ENCODE measurements around the gene ADAMTSL1.

ADAMTSL1 gene

DNA sequence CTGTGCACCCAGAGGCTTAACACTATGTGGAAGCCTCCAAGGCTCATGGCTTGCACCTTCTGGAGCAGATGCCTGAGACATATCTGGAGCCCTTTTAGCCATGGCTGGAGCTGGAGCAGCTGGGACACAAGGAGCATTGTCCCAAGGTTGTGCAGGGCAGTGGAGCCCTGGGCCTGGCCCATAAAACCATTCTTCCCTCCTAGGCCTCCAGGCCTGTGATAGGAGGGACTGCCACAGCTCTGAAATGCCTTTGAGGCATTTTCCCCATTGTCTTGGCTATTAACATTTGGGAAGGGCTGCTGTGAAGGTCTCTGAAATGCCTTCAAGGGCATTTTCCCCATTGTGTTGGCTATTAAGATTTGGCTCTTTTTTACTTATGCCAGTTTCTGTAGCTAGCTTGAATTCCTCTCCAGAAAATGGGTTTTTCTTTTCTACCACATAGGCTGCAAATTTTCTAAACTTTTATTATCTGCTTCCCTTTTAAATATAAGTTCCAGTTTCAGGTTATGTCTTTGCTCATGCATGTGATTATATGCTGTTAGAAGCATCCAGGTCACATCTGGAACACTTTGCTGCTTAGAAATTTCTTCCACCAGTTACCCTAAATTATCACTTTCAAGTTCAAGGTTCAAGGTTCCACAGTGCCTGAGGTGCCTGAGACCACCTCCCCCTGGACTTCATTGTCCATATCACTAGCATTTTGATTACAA is 221.2 kb downstream of the ADAMTSL1 start:
- no peak for TF ChIP-seq CTCF (IDR thresholded peaks at IDR 0.05)

- TF ChIP-seq CTCF (IDR thresholded peaks at IDR 0.05) = no peak
Measured at GRCh38 chr9:18698992-18699391, 225.0 kb downstream of the ADAMTSL1 start.

DNA sequence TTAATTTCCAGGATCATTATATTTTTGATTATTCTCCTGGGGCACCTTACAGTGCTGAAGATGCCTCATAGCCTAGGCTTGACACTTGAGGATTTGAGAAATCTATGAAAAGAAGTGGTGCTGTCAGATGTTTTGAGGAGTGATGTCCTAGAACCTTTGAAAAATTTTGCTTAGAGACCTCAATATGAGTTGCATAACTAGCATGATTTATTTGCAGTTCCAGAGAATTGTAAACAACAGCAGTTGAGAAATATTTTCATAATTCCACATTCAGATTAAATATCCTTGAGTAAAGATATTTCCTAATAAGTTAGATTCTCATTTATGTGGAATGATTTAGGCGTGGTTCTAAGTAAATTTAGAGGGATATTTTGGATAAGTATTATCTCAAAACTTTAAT is 225.8 kb downstream of the ADAMTSL1 start:
- TF ChIP-seq CTCF (IDR thresholded peaks at IDR 0.05) = no peak

DNA sequence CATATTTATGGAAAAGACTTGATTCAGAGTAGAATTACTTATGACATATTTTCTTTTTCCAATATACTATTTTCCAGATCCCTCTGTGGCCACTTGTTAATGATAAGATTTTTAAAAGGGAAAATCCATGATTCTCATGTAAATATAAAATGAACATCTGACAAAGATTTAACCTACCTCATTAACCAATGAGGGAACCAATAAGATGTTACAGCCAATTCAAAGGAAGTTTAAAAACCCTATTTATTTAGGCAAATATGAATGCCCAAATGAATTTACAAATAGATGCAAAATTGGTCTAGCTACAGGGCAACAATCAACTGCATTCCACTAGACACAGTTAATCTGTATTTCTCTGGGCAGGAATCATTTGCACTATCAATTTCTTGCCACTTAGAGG is 226.8 kb downstream of the ADAMTSL1 start:
- TF ChIP-seq CTCF (IDR thresholded peaks at IDR 0.05) = no peak

DNA sequence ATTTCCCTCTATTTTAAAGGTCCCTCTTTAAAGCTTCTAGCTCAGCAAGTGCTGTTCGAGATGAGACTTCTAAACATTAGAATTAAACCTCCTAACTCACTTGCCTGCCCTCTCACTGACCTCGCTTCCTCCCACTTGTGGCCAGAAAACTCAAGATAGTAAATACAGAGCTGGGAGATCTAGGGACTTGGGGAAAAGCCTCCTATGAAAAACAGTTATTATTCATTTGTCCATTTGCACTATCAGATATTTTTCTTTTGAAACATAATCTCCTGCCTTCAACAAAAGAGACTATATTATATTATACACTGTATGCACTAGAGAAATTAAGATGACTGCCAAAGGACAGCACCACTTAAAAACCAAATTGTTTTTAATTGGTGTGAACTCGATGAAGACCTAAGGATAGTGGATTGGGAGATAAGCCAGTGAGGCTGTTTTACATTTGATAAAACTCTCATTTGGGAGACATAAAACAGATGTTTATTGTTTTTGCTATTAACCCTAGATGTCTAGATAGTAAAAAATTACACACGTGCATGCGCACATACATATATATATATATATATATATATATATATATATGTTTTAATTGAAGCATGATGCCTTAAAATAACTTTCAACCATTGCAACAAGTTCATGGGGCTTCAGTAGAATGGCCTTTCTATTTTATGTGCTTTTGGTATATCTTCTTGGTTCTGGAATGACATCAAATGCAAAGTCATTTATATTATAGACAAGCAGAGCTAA is 229.4 kb downstream of the ADAMTSL1 start:
- no peak for TF ChIP-seq CTCF (IDR thresholded peaks at IDR 0.05)

GRCh38 chr9:18703901-18704379 is 230.0 kb downstream of the ADAMTSL1 start:
- TF ChIP-seq CTCF (IDR thresholded peaks at IDR 0.05) = no peak

DNA sequence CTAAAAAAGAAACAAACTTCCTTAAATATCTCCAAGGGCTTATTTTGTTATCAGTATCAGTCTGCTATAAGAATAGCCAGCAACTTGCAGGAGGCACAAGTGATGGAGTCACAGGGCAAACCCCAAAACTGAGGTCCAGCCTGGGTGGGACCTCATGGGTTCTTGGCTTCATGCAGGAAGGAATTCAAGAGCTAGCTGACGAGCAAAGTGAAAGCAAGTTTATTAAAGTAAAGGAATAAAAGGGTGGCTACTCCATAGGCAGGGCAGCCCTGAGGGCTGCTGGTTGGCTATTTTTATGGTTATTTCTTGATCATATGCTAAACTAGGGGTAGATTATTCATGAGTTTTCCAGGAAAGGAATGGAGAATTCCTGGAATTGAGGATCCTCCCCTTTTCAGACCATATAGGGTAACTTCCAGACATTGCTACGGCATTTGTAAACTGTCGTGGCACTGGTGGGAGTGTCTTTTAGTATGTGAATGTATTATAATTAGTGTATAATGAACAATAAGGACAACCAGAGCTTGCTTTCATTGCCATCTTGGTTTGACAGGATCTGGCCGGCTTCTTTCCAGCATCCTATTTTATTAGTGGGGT is 231.9 kb downstream of the ADAMTSL1 start:
- no peak for TF ChIP-seq CTCF (IDR thresholded peaks at IDR 0.05)

All from LNCAP (cell line).